Testis (tissue), 3 donors: ENCODE data around the gene C1RL. TPM values are rescaled to one million over a fixed set of nuclear protein-coding genes. Genes with fewer than 3 reads are reported as not detected.
"Not testable (repeated sequence)": the region's sequence is repeated elsewhere in the genome, so short reads cannot be mapped to it uniquely, and the experiment has no call there.

Experiments used
- DNase-seq: peaks from one replicate; pipeline ENCODE4 v3.0.0-alpha.2; 2019
- H3K27ac ChIP-seq, 2 donors: fragments of 200-600 bp; sonication (generic); one replicate each; pipeline ENCODE4 v1.5.1; 2019
- H3K27me3 ChIP-seq: fragments of 200-600 bp; sonication (generic); one replicate; pipeline ENCODE4 v1.5.1; 2019
- H3K36me3 ChIP-seq: fragments of 200-600 bp; sonication (generic); one replicate; pipeline ENCODE4 v1.5.1; 2017; ENCODE audit warnings: low read depth; ENCODE audit errors: missing control alignments
- H3K4me1 ChIP-seq: fragments of 200-600 bp; sonication (generic); one replicate; pipeline ENCODE4 v1.5.1; 2019
- H3K4me3 ChIP-seq, 2 donors: fragments of 200-600 bp; sonication (generic); one replicate each; pipeline ENCODE4 v1.5.1; 2017 to 2019
- H3K9me3 ChIP-seq: fragments of 200-600 bp; sonication (generic); one replicate; pipeline ENCODE4 v1.5.1; 2017
- POLR2A ChIP-seq: fragments of 450-650 bp; IDR thresholded peaks from one replicate; pipeline ENCODE4 v1.6.1; 2017; ENCODE audit warnings: antibody characterized with exemption, mild to moderate bottlenecking, moderate library complexity
- WGBS, 2 donors: methylation state at CpG; one replicate each; pipeline ENCODE4 v1.1.5; 2018; 5-methylcytosine and 5-hydroxymethylcytosine counted together
- intact Hi-C: fragments of 100-400 bp; cut with DNase I; formaldehyde crosslinking; loops from one replicate; pipeline ENCODE4 v1.15.1; 2023; ENCODE audit warnings: low total_unique reads
- polyA plus RNA-seq: library from polyadenylated mRNA; stranded (reverse); fragments of 350-450 nt; fragmentation: Illumina TruSeq; extraction: RNeasy Lipid Tissue Mini Kit (QIAGEN cat#74804); gene quantifications from one replicate; pipeline ENCODE4 v1.2.3, GENCODE V29; 2014; ENCODE audit warnings: low read depth, low replicate concordance; ENCODE audit not compliant: insufficient read depth
- total RNA-seq, 2 donors: library from RNA; depleted of rRNA; stranded (reverse); fragments of >200 nt; gene quantifications; one replicate each; pipeline ENCODE4 v1.2.3, GENCODE V29; 2016
- TF ChIP-seq, protein P1 (sequence below), 3 experiments: fragments of 450-650 bp in 2 of 3; fragments of 200-600 bp in 1 of 3; sonication (generic) in 1 of 3; IDR thresholded peaks; one replicate each; pipeline ENCODE4 v1.5.1; 2016 to 2019; ENCODE audit warnings: antibody characterized with exemption in 3 of 3, mild to moderate bottlenecking in 2 of 3, moderate library complexity in 1 of 3

Gene C1RL
- total and polyA plus RNA-seq, 3 donors from 2014 or later = 19.8 to 31.8 (median 23.9) TPM

DNA sequence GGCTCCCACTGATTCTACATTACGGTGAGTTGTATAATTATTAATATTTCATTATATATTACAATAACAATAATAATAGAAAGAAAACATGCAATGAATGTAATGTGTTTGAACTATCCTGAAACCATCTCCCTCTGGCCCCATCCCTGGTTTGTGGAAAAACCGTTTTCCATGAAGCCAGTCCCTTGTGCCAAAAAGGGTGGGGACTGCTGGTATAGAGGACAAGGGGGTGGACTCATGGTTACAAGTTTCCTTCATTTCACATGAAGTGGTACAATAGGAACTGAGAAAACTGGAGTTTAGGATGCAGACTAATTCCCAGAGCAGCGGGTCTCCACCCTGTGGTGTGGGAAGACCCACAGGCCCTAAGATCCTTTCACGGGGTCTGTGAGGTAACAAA, 3.0 kb upstream of the C1RL start:
- H3K36me3 ChIP-seq = no peaks in the 10 kb centered on the region
- peak overlapping the region; percentile 55 to 67 for H3K27ac ChIP-seq
- TF ChIP-seq, protein P1, sequence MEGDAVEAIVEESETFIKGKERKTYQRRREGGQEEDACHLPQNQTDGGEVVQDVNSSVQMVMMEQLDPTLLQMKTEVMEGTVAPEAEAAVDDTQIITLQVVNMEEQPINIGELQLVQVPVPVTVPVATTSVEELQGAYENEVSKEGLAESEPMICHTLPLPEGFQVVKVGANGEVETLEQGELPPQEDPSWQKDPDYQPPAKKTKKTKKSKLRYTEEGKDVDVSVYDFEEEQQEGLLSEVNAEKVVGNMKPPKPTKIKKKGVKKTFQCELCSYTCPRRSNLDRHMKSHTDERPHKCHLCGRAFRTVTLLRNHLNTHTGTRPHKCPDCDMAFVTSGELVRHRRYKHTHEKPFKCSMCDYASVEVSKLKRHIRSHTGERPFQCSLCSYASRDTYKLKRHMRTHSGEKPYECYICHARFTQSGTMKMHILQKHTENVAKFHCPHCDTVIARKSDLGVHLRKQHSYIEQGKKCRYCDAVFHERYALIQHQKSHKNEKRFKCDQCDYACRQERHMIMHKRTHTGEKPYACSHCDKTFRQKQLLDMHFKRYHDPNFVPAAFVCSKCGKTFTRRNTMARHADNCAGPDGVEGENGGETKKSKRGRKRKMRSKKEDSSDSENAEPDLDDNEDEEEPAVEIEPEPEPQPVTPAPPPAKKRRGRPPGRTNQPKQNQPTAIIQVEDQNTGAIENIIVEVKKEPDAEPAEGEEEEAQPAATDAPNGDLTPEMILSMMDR (IDR thresholded peaks at IDR 0.05) = no peak
- TF ChIP-seq POLR2A = no peak
- no peaks in the 10 kb centered on the region for H3K27me3 ChIP-seq
- WGBS, 2 donors = 61 to 69% methylated on average over 4 of the region's 4 CpGs
- intact Hi-C loops = no loop called here
- peaks cover 30% of the 10 kb centered on the region for H3K4me1 ChIP-seq
- H3K9me3 ChIP-seq = no peaks in the 10 kb centered on the region
- no peak overlapping the region for H3K4me3 ChIP-seq
- no peak for DNase-seq

DNA sequence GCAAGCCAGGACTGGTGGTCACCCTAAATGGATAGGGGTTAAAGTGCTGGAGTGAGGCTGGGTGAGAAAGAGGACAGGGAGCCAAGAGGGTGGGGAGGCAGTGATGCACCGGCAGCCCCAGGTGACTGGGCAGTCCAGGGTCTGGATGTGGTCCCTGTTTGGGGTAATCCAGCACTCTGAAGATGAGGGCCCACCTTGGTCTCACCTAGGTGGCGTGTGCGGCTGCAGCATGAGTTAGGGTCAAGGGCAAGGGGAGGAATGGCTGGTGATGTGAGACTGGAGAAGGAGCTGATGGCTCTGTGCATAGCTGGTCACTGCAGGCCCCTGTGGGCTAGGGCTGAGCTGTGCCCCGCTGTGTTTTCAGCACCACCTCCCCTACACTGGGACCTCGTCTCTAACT, 1.6 kb upstream of the C1RL start:
- DNase-seq = no peak
- no peak for TF ChIP-seq POLR2A
- TF ChIP-seq, protein P1 (IDR thresholded peaks at IDR 0.05) = no peak
- H3K36me3 ChIP-seq = no peaks in the 10 kb centered on the region
- intact Hi-C loops = no loop called here
- no peaks in the 10 kb centered on the region for H3K9me3 ChIP-seq
- 77 to 80% methylated on average over 5 of the region's 5 CpGs for WGBS, 2 donors
- H3K27me3 ChIP-seq = no peaks in the 10 kb centered on the region
- H3K4me3 ChIP-seq = no peak overlapping the region
- peaks cover 33% of the 10 kb centered on the region for H3K4me1 ChIP-seq
- H3K27ac ChIP-seq = no peak overlapping the region

DNA sequence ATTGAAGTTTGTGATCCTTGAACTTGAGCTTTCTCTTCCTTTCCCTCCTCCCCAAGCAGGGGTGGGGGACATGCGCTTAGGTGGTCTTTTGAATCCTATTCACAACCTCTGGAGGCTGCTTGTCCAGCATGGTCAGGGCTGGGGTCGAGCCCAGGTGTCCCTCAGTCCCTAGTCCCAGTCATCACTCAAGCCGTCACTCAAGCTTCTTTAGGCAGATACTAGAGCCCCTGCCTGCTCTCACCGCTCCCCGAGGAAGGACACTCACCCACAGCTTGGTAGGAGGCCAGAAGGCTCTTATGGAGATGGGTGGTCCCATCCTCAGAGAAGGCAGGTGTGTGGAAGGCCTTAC, 532 bp upstream of the C1RL start:
- no peaks in the 10 kb centered on the region for H3K9me3 ChIP-seq
- peak overlapping the region; percentile 87 to 93 for H3K27ac ChIP-seq
- intact Hi-C loops = loop anchor here (5.0 kb wide), 1 partner anchor 47 kb away; the partner anchor contains the start of gene C1S
- H3K27me3 ChIP-seq = no peaks in the 10 kb centered on the region
- TF ChIP-seq POLR2A = no peak
- TF ChIP-seq, protein P1 (IDR thresholded peaks at IDR 0.05) = no peak
- no peaks in the 10 kb centered on the region for H3K36me3 ChIP-seq
- H3K4me3 ChIP-seq = peak overlapping the region in 1 of 2 donors; percentile 74
- 35 to 43% methylated on average over 2 to 5 of the region's 5 CpGs for WGBS, 2 donors
- H3K4me1 ChIP-seq = peaks cover 33% of the 10 kb centered on the region
- DNase-seq = no peak

DNA sequence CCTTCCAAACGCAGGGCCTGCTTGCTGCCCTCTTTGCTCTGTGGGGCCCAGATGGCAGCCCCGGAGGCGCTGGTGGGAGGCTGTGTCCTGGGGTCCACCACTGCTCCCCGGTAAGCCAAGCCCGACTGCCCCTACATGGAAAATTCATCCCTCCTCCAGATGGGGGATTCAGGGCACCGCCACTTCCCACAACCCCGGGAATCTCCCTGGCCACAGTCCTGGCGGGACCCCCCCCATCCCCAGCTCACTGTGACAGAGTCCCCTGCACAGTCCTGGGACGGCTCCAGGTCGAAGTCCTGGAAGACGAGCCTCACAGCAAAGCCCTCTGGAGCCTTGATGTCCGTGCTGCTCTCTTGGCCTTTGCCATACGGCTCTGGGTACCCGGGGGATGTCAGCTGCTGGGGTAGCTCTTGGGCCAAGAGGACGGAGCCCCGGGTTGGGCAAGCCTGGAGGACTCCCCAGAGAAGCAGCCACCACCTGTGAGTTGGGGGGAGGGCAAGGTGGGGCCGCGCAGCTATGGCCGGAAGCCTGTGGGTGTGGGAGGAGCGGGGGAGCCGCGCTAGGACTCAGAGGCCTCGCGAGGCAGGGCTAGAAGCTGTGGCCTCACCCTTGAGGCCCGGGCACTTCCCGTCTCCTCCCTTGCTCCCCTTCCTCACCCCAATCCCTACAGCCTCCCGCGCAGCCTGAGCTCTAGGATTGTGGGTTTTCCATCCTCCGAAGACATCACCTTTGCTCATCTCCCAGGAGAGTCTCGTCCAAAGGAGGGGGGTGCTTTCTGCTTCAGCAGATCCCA, 815 bp downstream of the C1RL start:
- no peaks in the 10 kb centered on the region for H3K27me3 ChIP-seq
- H3K4me1 ChIP-seq = peaks cover 30% of the 10 kb centered on the region
- H3K27ac ChIP-seq = peak overlapping the region; percentile 87 to 93
- peak; percentile 77 for DNase-seq
- intact Hi-C loops = loop anchor here (5.0 kb wide), 1 partner anchor 46 kb away; the partner anchor contains the start of gene C1S
- WGBS, 2 donors = 2 to 3% methylated on average over 16 to 30 of the region's 30 CpGs
- H3K4me3 ChIP-seq = peak overlapping the region; percentile 55 to 74
- H3K9me3 ChIP-seq = no peaks in the 10 kb centered on the region
- H3K36me3 ChIP-seq = no peaks in the 10 kb centered on the region
- no peak for TF ChIP-seq POLR2A
- TF ChIP-seq, protein P1 (IDR thresholded peaks at IDR 0.05) = no peak

DNA sequence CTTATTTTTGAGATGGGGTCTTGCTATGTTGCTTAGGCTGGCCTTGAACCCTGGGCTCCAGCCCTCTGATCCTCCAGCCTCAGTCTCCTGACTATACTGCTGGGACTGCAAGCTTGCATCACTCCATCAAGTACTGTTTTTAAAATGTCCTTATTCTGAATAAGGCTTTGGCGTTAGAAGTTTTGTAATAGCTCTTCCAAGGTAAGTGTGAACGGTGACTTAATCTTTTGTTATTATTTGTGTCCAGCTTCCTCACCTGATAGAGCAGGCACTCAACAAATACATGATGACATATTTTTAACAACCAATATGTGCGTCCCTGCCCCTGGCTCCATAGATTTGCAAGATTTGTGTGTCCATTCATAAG, 1.4 kb downstream of the C1RL start:
- Histone ChIP-seq H3K27me3 (no peaks in the 10 kb centered on the region), H3K36me3 (no peaks in the 10 kb centered on the region), H3K27ac (peak overlapping the region; percentile 87 to 93), H3K9me3 (no peaks in the 10 kb centered on the region), H3K4me3 (peak overlapping the region; percentile 55 to 74), H3K4me1 (peaks cover 24% of the 10 kb centered on the region)
- TF ChIP-seq, protein P1 (IDR thresholded peaks at IDR 0.05) = no peak
- no peak for TF ChIP-seq POLR2A
- WGBS, 2 donors = 26 to 29% methylated on average over 3 of the region's 3 CpGs
- DNase-seq = no peak
- intact Hi-C loops = loop anchor here (5.0 kb wide), 1 partner anchor 45 kb away; the partner anchor contains the start of gene C1S

DNA sequence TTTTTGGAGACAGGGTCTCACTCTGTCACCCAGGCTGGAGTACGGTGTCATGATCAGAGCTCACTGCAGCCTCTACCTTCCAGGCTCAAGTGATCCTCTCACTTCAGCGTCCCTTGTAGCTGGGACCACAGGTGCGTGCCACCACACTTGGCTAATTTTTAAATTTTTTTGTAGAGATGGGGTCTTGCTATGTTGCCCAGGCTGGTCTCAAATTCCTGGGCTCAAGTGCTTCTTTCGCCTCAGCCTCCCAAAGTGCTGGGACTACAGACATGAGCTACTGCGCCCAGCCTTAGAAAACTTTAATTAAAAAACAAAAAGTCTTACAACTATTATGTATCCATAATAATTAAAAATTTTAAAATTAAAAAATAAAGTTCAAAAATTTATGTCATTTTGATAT, 1.8 kb downstream of the C1RL start:
- H3K27ac ChIP-seq = peak overlapping the region in 1 of 2 donors; percentile 93
- H3K4me3 ChIP-seq = peak overlapping the region in 1 of 2 donors; percentile 55
- H3K27me3 ChIP-seq, H3K9me3 ChIP-seq, DNase-seq, H3K36me3 ChIP-seq: not testable (repeated sequence)
- intact Hi-C loops = loop anchor here (5.0 kb wide), 1 partner anchor 45 kb away; the partner anchor contains the start of gene C1S
- WGBS, 2 donors = 92 to 94% methylated on average over 5 of the region's 5 CpGs
- H3K4me1 ChIP-seq = peaks cover 23% of the 10 kb centered on the region
